Omental fat pad (tissue), 4 donors: Measurements from ENCODE around the gene MAGI2. TPM values are rescaled to one million over a fixed set of nuclear protein-coding genes. Genes with fewer than 3 reads are reported as not detected.

Source experiments
- ATAC-seq: fragments of 150-250 bp; one replicate; pipeline ENCODE4 v1.9.1; 2016; ENCODE audit warnings: mild to moderate bottlenecking, moderate library complexity; ENCODE audit not compliant: low FRiP score
- DNase-seq: peaks from one replicate; pipeline ENCODE4 v3.0.0-alpha.2; 2019; ENCODE audit warnings: low spot score
- CTCF ChIP-seq, 3 donors: fragments of 450-650 bp; IDR thresholded peaks; one replicate each; pipeline ENCODE4 v1.5.1; 2016 to 2017; ENCODE audit warnings: antibody characterized with exemption in 3 of 3, mild to moderate bottlenecking in 3 of 3, moderate library complexity in 2 of 3
- total RNA-seq, 4 donors: library from RNA; depleted of rRNA; stranded (reverse); fragments of >200 nt; gene quantifications; one replicate each; pipeline ENCODE4 v1.1.0, GENCODE V29; 2016

The MAGI2 gene
- total RNA-seq, 4 donors from 2014 or later: 9.3 to 20.6 (median 13.2) TPM

- no peak for TF ChIP-seq CTCF (IDR thresholded peaks at IDR 0.05)
- no peak for DNase-seq
- ATAC-seq: no peak
Measured at GRCh38 chr7:78558566-78558965, 894.9 kb downstream of the MAGI2 start.

DNA sequence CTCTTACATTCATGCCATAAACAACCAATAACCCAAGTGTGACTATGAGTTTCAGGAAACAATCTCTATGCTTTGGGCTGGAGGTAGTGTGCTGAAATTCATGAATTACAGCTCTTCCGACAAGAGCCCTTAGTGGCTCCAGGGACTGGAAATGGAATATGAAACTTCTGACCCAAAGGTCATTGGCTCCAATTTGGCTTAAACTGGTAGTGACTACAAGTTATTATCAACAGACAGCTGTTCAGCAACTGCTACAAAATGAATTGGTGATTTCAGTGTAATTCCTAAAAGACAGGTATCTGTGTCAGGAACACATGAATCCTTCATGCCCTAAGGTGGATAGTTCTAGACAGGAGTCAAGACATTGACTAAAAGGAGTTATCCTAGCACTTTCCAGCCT, 909.5 kb downstream of the MAGI2 start:
- TF ChIP-seq CTCF (IDR thresholded peaks at IDR 0.05): no peak
- ATAC-seq (no peak), DNase-seq (no peak)

DNA sequence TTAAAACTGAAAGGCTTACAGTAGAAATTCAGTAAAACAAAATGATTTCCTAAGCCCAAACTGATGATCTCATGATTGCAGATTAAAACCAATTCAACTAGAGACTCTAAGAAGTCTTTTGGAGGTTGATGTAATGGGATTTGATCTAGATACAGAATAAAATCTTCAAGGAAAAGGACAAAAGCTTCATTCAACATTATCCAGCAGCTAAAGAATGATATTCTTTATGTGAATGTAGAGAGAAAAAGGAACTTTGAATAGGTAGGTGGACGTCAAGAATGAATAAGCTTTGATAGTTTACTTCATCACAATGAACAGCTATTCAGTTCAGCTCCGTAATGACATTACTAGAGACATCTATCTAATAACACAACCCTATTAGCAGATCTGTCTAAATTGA, 910.5 kb downstream of the MAGI2 start:
- TF ChIP-seq CTCF (IDR thresholded peaks at IDR 0.05): no peak
- ATAC-seq: no peak

GRCh38 chr7:78542541-78542940, 910.9 kb downstream of the MAGI2 start:
- ATAC-seq (no peak), DNase-seq (no peak)
- TF ChIP-seq CTCF (IDR thresholded peaks at IDR 0.05): no peak

More for the DNA sequence above, 910.5 kb downstream of the MAGI2 start:
- no peak for DNase-seq

DNA sequence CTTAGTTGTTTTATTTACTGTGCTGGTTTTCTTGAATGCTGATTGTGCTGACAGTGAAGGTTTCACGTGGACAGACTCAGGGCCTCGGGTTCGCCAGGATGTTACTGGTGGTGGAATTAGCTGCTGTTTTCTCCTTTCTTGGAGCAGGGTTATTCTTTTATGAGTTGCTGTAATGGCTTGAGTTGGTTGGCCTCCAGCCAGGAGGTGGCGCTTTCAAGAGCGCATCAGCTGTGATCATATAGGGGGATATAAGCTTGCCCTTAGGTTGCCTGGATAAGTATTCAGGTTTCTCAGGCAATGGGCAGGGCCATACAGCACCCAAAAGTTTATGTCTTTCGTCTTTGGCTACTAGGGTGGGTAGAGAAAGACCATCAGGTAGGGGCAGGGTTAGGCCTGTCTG, 913.6 kb downstream of the MAGI2 start:
- DNase-seq (no peak), ATAC-seq (no peak)
- TF ChIP-seq CTCF (IDR thresholded peaks at IDR 0.05): no peak

DNA sequence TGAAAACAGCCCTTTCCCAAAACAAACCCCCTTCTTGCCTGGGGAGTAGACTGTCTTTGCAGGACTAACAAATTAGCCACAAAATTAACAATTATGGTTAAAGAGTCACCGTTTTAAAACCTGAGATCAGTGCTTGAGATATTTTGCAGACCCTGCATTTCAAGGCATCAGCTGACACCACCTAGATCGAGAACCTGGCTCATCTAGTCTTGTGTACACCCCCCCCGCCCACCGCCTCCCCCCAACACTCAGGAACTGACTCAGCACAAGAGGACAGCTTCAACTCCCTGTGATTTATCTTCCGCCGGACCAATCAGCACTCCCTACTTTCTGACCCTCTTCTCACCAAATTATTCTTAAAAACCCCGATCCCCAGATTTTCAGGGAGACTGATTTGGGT, 917.8 kb downstream of the MAGI2 start:
- no peak for TF ChIP-seq CTCF (IDR thresholded peaks at IDR 0.05)
- no peak for ATAC-seq
- DNase-seq: no peak

DNA sequence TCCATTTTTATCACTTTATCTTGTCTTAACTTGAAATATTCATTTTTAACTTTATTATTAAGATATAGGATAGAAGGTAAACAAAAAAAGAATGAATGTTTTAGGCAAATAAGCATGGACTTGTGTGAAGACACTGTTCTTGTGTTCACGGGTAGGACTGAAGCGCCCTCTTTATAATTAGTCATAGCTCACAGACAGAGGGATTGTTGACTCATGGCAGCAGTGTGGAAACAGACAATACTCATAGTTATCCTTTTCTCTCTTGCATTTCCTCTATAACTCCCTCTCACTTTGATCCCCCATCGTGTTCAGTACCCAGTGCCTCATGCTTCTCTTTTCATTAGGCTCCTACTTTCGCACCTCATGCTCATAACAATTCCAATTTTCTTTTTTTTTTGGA, 923.1 kb downstream of the MAGI2 start:
- DNase-seq: no peak
- TF ChIP-seq CTCF (IDR thresholded peaks at IDR 0.05): no peak
- no peak for ATAC-seq
